ENCODE data around the gene DCHS1. TPM values are rescaled to one million over a fixed set of nuclear protein-coding genes. Genes with fewer than 3 reads are reported as not detected.

Gene DCHS1
- total and polyA plus RNA-seq, 9 of the 15 experiments (the other 6 are each of a cell fraction or from before 2014, with no cell fraction given), result 0.04 to 0.49 (median 0.14) TPM; not detected in 2

DNA sequence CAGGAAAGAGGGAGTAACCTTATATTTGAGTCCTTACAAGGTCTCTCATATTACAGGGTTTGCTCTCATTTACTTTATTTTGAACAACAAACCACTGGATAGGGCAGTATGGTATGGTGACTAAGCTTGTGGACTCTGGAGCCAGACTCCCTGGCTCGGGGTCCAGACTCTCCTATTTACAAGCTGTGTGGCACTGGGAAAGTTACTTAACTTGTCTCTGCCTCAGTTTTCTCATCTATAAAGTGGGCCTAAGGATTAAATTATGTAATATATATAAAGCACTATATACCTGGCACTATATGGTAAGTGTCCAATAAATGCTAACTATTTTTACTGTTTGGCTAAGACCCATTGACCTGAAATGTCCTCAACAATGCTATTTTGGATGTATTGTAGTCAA, 1.7 kb upstream of the DCHS1 start:
- no peaks in the 10 kb centered on the region for H3K36me3 ChIP-seq (ENCODE audit: control insufficient read depth, insufficient read depth, low read length)
- in situ Hi-C loops (cut with MboI) (no loop called here), intact Hi-C loops (cut with micrococcal nuclease) (no loop called here)
- H4K20me1 ChIP-seq (replicated peaks; ENCODE audit: control insufficient read depth, insufficient read depth, low read length), result no peaks in the 10 kb centered on the region
- BruUV-seq (replicated peaks), result no TSS peak
- no peaks in the 10 kb centered on the region for H3K27me3 ChIP-seq (ENCODE audit: control insufficient read depth in 2 of 2, insufficient read depth in 2 of 2, low read length in 2 of 2)
- no peaks in the 10 kb centered on the region for H3K9me3 ChIP-seq (replicated peaks; ENCODE audit: control insufficient read depth, insufficient read depth, low read depth, low read length)
- H3K9me1 ChIP-seq (ENCODE audit: control insufficient read depth, insufficient read depth, low read length), result no peaks in the 10 kb centered on the region
- H3K4me3 ChIP-seq, result no peak overlapping the region
- H3K9ac ChIP-seq (ENCODE audit: insufficient read depth in 1 of 2, low read depth in 2 of 2, low read length in 2 of 2), result no peak overlapping the region
- no peak overlapping the region for H2AFZ ChIP-seq (ENCODE audit: low read depth, low read length)
- H3K4me1 ChIP-seq (replicated peaks in 1 of 2; ENCODE audit: control insufficient read depth in 2 of 2, insufficient read depth in 2 of 2, low read length in 2 of 2), result peaks cover 0 to 9% of the 10 kb centered on the region in 2 experiments; a peak in 3 of 5 replicates
- ChIA-PET POLR2A (interaction anchor here (1.3 kb wide), 1 partner anchor 10 kb away, joined by 6 read pairs; no protein-coding TSS in a partner anchor), CTCF (ENCODE audit: low intra/inter-chr PET ratio) (no interaction called here)
- FAIRE-seq (no peak), ATAC-seq (no peak), DNase-seq (ENCODE audit: extremely low read depth in 1 of 4, low spot score in 3 of 4) (no peak)
- H3K79me2 ChIP-seq (ENCODE audit: control insufficient read depth, insufficient read depth, low read length), result no peaks in the 10 kb centered on the region
- 6% methylated on average over 1 of the region's 1 CpG for WGBS (ENCODE audit: insufficient coverage, low coverage, missing lambda C conversion rate)
- no peak overlapping the region for H3K27ac ChIP-seq (ENCODE audit: extremely low read depth, low read depth, low read length)
- H3K4me2 ChIP-seq (ENCODE audit: insufficient read depth, low read length), result no peak overlapping the region
- TF ChIP-seq ZFX (CRISPR knock-in tag; IDR thresholded peaks at IDR 0.05), result no peak
- TF ChIP-seq SNRNP70 (optimal IDR thresholded peaks at IDR 0.05; ENCODE audit: low read depth, low read length), result no peak
- no peak for TF ChIP-seq TRIM25 (IDR thresholded peaks at IDR 0.05; ENCODE audit: borderline replicate concordance)
- TF ChIP-seq, protein P1, sequence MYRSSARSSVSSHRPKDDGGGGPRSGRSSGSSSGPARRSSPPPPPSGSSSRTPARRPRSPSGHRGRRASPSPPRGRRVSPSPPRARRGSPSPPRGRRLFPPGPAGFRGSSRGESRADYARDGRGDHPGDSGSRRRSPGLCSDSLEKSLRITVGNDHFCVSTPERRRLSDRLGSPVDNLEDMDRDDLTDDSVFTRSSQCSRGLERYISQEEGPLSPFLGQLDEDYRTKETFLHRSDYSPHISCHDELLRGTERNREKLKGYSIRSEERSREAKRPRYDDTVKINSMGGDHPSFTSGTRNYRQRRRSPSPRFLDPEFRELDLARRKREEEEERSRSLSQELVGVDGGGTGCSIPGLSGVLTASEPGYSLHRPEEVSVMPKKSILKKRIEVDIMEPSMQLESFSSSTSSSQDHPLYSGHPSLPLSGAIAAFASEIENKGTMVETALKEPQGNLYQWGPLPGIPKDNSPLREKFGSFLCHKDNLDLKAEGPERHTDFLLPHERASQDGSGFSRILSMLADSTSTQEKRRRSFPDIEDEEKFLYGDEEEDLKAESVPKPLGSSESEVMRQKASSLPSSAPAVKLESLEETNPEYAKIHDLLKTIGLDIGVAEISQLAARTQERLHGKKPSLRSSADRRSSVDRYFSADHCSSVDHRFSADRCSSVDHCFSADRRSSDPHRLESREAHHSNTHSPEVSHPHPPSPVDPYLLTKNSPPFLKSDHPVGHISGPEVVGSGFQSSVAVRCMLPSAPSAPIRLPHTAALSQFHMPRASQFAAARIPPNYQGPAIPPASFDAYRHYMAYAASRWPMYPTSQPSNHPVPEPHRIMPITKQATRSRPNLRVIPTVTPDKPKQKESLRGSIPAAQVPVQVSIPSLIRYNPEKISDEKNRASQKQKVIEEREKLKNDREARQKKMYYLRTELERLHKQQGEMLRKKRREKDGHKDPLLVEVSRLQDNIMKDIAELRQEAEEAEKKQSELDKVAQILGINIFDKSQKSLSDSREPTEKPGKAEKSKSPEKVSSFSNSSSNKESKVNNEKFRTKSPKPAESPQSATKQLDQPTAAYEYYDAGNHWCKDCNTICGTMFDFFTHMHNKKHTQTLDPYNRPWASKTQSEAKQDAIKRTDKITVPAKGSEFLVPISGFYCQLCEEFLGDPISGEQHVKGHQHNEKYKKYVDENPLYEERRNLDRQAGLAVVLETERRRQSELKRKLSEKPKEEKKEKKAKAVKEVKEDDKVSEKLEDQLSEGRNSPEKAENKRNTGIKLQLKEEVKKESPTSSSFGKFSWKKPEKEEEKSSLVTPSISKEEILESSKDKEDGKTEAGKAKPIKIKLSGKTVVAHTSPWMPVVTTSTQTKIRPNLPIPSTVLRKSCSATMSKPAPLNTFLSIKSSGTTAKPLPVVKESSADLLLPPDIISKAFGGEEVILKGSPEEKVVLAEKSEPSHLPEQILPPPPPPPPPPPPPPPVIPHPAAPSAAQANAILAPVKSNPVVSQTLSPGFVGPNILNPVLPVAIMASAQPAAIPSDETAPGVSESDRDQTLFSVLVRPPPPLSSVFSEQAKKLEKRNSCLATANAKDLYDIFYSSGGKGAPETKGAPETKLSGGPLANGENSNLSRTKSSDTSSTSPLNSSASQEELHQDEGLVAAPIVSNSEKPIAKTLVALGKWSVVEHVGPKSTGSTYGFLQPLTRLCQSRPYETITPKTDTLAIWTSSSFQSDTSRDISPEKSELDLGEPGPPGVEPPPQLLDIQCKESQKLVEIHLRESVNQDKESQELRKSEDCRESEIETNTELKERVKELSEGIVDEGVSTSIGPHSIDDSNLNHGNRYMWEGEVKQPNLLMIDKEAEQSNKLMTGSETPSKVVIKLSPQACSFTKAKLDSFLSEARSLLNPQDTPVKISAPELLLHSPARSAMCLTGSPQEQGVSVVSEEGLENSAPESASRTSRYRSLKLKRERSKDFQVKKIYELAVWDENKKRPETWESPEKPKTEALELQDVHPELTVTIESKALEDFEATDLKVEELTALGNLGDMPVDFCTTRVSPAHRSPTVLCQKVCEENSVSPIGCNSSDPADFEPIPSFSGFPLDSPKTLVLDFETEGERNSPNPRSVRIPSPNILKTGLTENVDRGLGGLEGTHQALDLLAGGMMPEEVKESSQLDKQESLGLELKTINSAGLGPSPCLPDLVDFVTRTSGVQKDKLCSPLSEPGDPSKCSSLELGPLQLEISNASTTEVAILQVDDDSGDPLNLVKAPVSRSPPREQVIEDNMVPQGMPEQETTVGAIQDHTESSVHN (IDR thresholded peaks at IDR 0.05; ENCODE audit: borderline replicate concordance in 1 of 2, low read depth in 1 of 2), result no peak
- no peak for TF ChIP-seq KDM5B (IDR thresholded peaks at IDR 0.05; ENCODE audit: insufficient replicate concordance, low read depth, low read length)
- TF ChIP-seq PTRF (tag; IDR thresholded peaks at IDR 0.05), result no peak
- TF ChIP-seq, protein P2, sequence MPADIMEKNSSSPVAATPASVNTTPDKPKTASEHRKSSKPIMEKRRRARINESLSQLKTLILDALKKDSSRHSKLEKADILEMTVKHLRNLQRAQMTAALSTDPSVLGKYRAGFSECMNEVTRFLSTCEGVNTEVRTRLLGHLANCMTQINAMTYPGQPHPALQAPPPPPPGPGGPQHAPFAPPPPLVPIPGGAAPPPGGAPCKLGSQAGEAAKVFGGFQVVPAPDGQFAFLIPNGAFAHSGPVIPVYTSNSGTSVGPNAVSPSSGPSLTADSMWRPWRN (IDR thresholded peaks at IDR 0.05; ENCODE audit: low read depth), result no peak
- TF ChIP-seq BRD9 (IDR thresholded peaks at IDR 0.05; ENCODE audit: low read depth, partially characterized antibody), result no peak
- no peak for TF ChIP-seq XRCC4 (IDR thresholded peaks at IDR 0.05; ENCODE audit: extremely low read depth, insufficient read depth, insufficient read length)
- no peak for TF ChIP-seq SIN3A (IDR thresholded peaks at IDR 0.05; ENCODE audit: borderline replicate concordance in 2 of 2, control insufficient read depth in 1 of 2, low read depth in 2 of 2, low read length in 2 of 2)
- no peak for TF ChIP-seq CBFA2T3 (IDR thresholded peaks at IDR 0.05)
- no peak for TF ChIP-seq POLR2H (tag; IDR thresholded peaks at IDR 0.05; ENCODE audit: low read depth)

Measured in K562 (cell line).